H9 (cell line): ENCODE measurements around the gene SNW1. TPM values are rescaled to one million over a fixed set of nuclear protein-coding genes. Genes with fewer than 3 reads are reported as not detected.
"Not testable (repeated sequence)": the region's sequence is repeated elsewhere in the genome, so short reads cannot be mapped to it uniquely, and the experiment has no call there.

Experiments
- DNase-seq: peaks from one replicate; pipeline ENCODE4 v3.0.0-alpha.2; 2017
- H2AFZ ChIP-seq: one replicate; pipeline ENCODE4 v1.6.1; 2013; ENCODE audit warnings: mild to moderate bottlenecking, low read length, control low read depth, moderate library complexity
- H2AK5ac ChIP-seq: 2 replicates; pipeline ENCODE4 v1.6.1; 2013; ENCODE audit warnings: low read length, control low read depth, mixed read lengths; ENCODE audit not compliant: insufficient read length
- H2BK120ac ChIP-seq: one replicate; pipeline ENCODE4 v1.6.1; 2013; ENCODE audit warnings: low read depth, mild to moderate bottlenecking, low read length, control low read depth, inconsistent platforms; ENCODE audit not compliant: poor library complexity, severe bottlenecking
- H2BK12ac ChIP-seq: 2 replicates; pipeline ENCODE4 v1.6.1; 2013; ENCODE audit warnings: low read length, control low read depth, mixed read lengths, low read depth; ENCODE audit not compliant: insufficient read length
- H2BK15ac ChIP-seq: 2 replicates; pipeline ENCODE4 v1.6.1; 2013; ENCODE audit warnings: low read depth, low read length, control low read depth
- H2BK20ac ChIP-seq: one replicate; pipeline ENCODE4 v1.6.1; 2013; ENCODE audit warnings: low read depth, mild to moderate bottlenecking, low read length, control low read depth, inconsistent platforms; ENCODE audit not compliant: poor library complexity, severe bottlenecking
- H2BK5ac ChIP-seq: 2 replicates; pipeline ENCODE4 v1.6.1; 2013; ENCODE audit warnings: low read length, control low read depth, mixed read lengths; ENCODE audit not compliant: insufficient read length
- H3K14ac ChIP-seq: 2 replicates; pipeline ENCODE4 v1.6.1; 2013; ENCODE audit warnings: low read length, control low read depth; ENCODE audit not compliant: insufficient read depth
- H3K18ac ChIP-seq: 2 replicates; pipeline ENCODE4 v1.6.1; 2013; ENCODE audit warnings: low read depth, mild to moderate bottlenecking, mixed read lengths, low read length, control low read depth; ENCODE audit not compliant: insufficient read length
- H3K23ac ChIP-seq: 2 replicates; pipeline ENCODE4 v1.6.1; 2013; ENCODE audit warnings: low read length, control low read depth, mixed read lengths, low read depth; ENCODE audit not compliant: insufficient read length
- H3K23me2 ChIP-seq: 2 replicates; pipeline ENCODE4 v1.6.1; 2013; ENCODE audit warnings: low read depth, mild to moderate bottlenecking, mixed read lengths, low read length, control low read depth; ENCODE audit not compliant: insufficient read length, poor library complexity, severe bottlenecking
- H3K27ac ChIP-seq: 2 replicates; pipeline ENCODE4 v1.5.1; 2013; ENCODE audit warnings: low read length, control low read depth, mixed read lengths, low read depth; ENCODE audit not compliant: insufficient read length
- H3K27me3 ChIP-seq: 2 replicates; pipeline ENCODE4 v1.6.1; 2013; ENCODE audit warnings: low read length, control low read depth, inconsistent platforms; ENCODE audit not compliant: insufficient read depth
- H3K4ac ChIP-seq: 2 replicates; pipeline ENCODE4 v1.6.1; 2013; ENCODE audit warnings: low read depth, mild to moderate bottlenecking, control low read depth, inconsistent platforms, low read length, moderate library complexity
- H3K4me1 ChIP-seq: 2 replicates; pipeline ENCODE4 v1.6.1; 2013; ENCODE audit warnings: low read length, control low read depth, inconsistent platforms; ENCODE audit not compliant: insufficient read depth
- H3K4me2 ChIP-seq: 2 replicates; pipeline ENCODE4 v1.6.1; 2013; ENCODE audit warnings: low read length, control low read depth, mixed read lengths; ENCODE audit not compliant: insufficient read length, insufficient read depth
- H3K56ac ChIP-seq: 2 replicates; pipeline ENCODE4 v1.6.1; 2013; ENCODE audit warnings: low read depth, mild to moderate bottlenecking, mixed read lengths, low read length, control low read depth; ENCODE audit not compliant: insufficient read length
- H3K79me1 ChIP-seq: 2 replicates; pipeline ENCODE4 v1.6.1; 2013; ENCODE audit warnings: low read depth, mild to moderate bottlenecking, moderate library complexity, low read length, control low read depth, inconsistent platforms; ENCODE audit not compliant: insufficient read depth, poor library complexity, severe bottlenecking
- H3K79me2 ChIP-seq: 2 replicates; pipeline ENCODE4 v1.6.1; 2013; ENCODE audit warnings: low read length, control low read depth, inconsistent platforms; ENCODE audit not compliant: insufficient read depth
- H3K9ac ChIP-seq: 2 replicates; pipeline ENCODE4 v1.6.1; 2013; ENCODE audit warnings: low read length, control low read depth, mixed read lengths; ENCODE audit not compliant: insufficient read length; ENCODE audit errors: extremely low read depth
- H3K9me3 ChIP-seq: one replicate; pipeline ENCODE4 v1.6.1; 2013; ENCODE audit warnings: low read depth, low read length, inconsistent platforms; ENCODE audit not compliant: control insufficient read depth
- H3T11ph ChIP-seq: one replicate; pipeline ENCODE4 v1.6.1; 2013; ENCODE audit warnings: mild to moderate bottlenecking, low read length, control low read depth, inconsistent platforms
- H4K20me1 ChIP-seq: one replicate; pipeline ENCODE4 v1.6.1; 2013; ENCODE audit not compliant: control insufficient read depth, insufficient read length, insufficient read depth
- H4K5ac ChIP-seq: 2 replicates; pipeline ENCODE4 v1.6.1; 2013; ENCODE audit warnings: low read depth, mild to moderate bottlenecking, mixed read lengths, low read length, control low read depth; ENCODE audit not compliant: insufficient read length
- H4K8ac ChIP-seq: replicated peaks from 2 replicates; pipeline ENCODE4 v1.6.1; 2013; ENCODE audit warnings: low read length, control low read depth, mixed read lengths, low read depth; ENCODE audit not compliant: insufficient read length
- H4K91ac ChIP-seq: 2 replicates; pipeline ENCODE4 v1.6.1; 2013; ENCODE audit warnings: low read depth, mild to moderate bottlenecking, moderate library complexity, mixed read lengths, low read length, control low read depth; ENCODE audit not compliant: insufficient read length
- H3K27ac Mint-ChIP-seq, 3 experiments: 2 replicates in 2 of 3; 3 replicates in 1 of 3; pipeline ENCODE4 v1.8.0; 2020 to 2021; ENCODE audit warnings: mixed read lengths in 3 of 3, mild to moderate bottlenecking in 1 of 3, moderate library complexity in 1 of 3
- H3K27me3 Mint-ChIP-seq: 2 replicates; pipeline ENCODE4 v1.8.0; 2021; ENCODE audit warnings: low read depth, mild to moderate bottlenecking, moderate library complexity, mixed read lengths
- H3K36me3 Mint-ChIP-seq, 3 experiments: 2 replicates in 2 of 3; 3 replicates in 1 of 3; pipeline ENCODE4 v1.8.0; 2020 to 2021; ENCODE audit warnings: low read depth in 3 of 3, mixed read lengths in 3 of 3; ENCODE audit not compliant: insufficient read depth in 1 of 3
- H3K4me1 Mint-ChIP-seq, 2 experiments: 2 replicates each; pipeline ENCODE4 v1.8.0; 2020; ENCODE audit warnings: mixed read lengths in 2 of 2
- H3K4me3 Mint-ChIP-seq, 2 experiments: 2 replicates in 1 of 2; 3 replicates in 1 of 2; pipeline ENCODE4 v1.8.0; 2020 to 2021; ENCODE audit warnings: mild to moderate bottlenecking in 2 of 2, mixed read lengths in 2 of 2, moderate library complexity in 1 of 2
- H3K9me3 Mint-ChIP-seq, 2 experiments: 2 replicates in 1 of 2; 3 replicates in 1 of 2; pipeline ENCODE4 v1.8.0; 2020; ENCODE audit warnings: mild to moderate bottlenecking in 2 of 2, mixed read lengths in 2 of 2, moderate library complexity in 1 of 2
- WGBS: extraction: QIAGEN DNeasy Blood & Tissue Kit; methylation state at CpG from one replicate; pipeline ENCODE4 v1.1.7; 2013; ENCODE audit warnings: missing lambda C conversion rate, low lambda C conversion rate, mixed read lengths; ENCODE audit not compliant: insufficient read length; ENCODE audit errors: extremely low coverage; 5-methylcytosine and 5-hydroxymethylcytosine counted together
- total RNA-seq: library from RNA; stranded (reverse); gene quantifications from 2 replicates; pipeline ENCODE4 v1.2.1, GENCODE V29; 2021
- TF ChIP-seq, protein P1 (sequence below): fragments of 200-600 bp; sonication (generic); conservative IDR thresholded peaks from 3 replicates; pipeline ENCODE4 v1.8.0; 2021; ENCODE audit warnings: antibody characterized with exemption, mild to moderate bottlenecking

The SNW1 gene
- total RNA-seq, 1 experiment from 2014 or later: 103 TPM

DNA sequence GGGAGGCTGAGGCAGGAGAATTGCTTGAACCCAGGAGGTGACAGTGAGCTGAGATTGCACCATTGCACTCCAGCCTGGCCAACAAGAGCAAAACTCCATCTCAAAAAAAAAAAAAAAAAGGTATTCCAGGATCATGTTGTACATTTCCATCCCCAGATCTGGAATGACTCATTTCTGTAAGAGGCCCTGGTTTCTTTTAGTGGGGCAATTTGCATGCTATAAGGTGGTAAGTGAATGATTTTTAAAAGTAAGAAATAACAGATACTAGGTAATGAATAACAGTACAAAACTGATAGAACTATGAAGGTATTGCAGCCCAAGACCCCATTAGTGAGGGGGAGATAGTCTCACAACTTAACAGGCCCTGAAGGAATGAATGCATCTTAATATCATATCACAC, 21.2 kb upstream of the SNW1 start:
- Histone ChIP-seq H3K18ac (no peak overlapping the region), H4K5ac (no peak overlapping the region), H3K9me3 (no peaks in the 10 kb centered on the region), H4K8ac (no peak overlapping the region), H4K91ac (no peak overlapping the region), H3K4me1 (no peaks in the 10 kb centered on the region), H2BK12ac (no peak overlapping the region), H3K4ac (no peak overlapping the region), H3T11ph (no peak overlapping the region), H3K23ac (no peak overlapping the region), H2AFZ (no peak overlapping the region), H3K23me2 (no peaks in the 10 kb centered on the region), H2BK15ac (no peak overlapping the region), H3K9ac (no peak overlapping the region), H3K27ac (no peak overlapping the region), H3K27me3 (no peaks in the 10 kb centered on the region), H4K20me1 (no peaks in the 10 kb centered on the region), H2BK120ac (no peak overlapping the region), H3K79me2 (no peaks in the 10 kb centered on the region), H3K79me1 (no peaks in the 10 kb centered on the region), H2AK5ac (no peak overlapping the region), H3K4me2 (no peak overlapping the region), H2BK5ac (no peak overlapping the region), H3K56ac (no peak overlapping the region), H3K14ac (no peak overlapping the region), H2BK20ac (no peak overlapping the region)
- TF ChIP-seq, protein P1, sequence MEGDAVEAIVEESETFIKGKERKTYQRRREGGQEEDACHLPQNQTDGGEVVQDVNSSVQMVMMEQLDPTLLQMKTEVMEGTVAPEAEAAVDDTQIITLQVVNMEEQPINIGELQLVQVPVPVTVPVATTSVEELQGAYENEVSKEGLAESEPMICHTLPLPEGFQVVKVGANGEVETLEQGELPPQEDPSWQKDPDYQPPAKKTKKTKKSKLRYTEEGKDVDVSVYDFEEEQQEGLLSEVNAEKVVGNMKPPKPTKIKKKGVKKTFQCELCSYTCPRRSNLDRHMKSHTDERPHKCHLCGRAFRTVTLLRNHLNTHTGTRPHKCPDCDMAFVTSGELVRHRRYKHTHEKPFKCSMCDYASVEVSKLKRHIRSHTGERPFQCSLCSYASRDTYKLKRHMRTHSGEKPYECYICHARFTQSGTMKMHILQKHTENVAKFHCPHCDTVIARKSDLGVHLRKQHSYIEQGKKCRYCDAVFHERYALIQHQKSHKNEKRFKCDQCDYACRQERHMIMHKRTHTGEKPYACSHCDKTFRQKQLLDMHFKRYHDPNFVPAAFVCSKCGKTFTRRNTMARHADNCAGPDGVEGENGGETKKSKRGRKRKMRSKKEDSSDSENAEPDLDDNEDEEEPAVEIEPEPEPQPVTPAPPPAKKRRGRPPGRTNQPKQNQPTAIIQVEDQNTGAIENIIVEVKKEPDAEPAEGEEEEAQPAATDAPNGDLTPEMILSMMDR: no peak
- Mint-ChIP-seq H3K4me1 (peaks cover 16 to 25% of the 10 kb centered on the region in 2 experiments), H3K4me3 (no peak overlapping the region), H3K27me3 (no peaks in the 10 kb centered on the region), H3K27ac (no peak overlapping the region), H3K9me3 (no peaks in the 10 kb centered on the region), H3K36me3 (no peaks in the 10 kb centered on the region)
- no peak for DNase-seq

DNA sequence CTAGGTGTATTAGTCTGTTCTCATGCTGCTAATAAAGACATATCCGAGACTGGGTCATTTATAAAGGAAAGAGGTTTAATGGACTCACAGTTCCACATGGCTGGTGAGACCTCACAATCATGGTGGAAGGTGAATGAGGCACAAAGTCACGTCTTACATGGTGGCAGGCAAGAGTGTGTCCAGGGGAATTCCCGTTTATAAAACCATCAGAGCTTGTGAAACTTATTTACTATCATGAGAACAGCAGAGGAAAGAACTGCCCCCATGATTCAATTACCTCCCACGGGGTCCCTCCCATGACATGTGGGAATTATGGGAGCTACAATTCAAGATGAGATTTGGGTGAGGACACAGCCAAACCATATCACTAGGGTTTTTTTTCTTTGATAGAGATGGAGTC, 13.0 kb upstream of the SNW1 start:
- not testable (repeated sequence) for H3K4me2 ChIP-seq, H3K18ac ChIP-seq, H3K79me1 ChIP-seq, H2BK120ac ChIP-seq, H2BK15ac ChIP-seq, H3K4ac ChIP-seq, H3T11ph ChIP-seq, H3K4me1 Mint-ChIP-seq, H3K14ac ChIP-seq, H2BK5ac ChIP-seq, H3K79me2 ChIP-seq, H3K36me3 Mint-ChIP-seq, H4K20me1 ChIP-seq, H2AK5ac ChIP-seq, H3K9ac ChIP-seq, H3K4me3 Mint-ChIP-seq, H3K9me3 ChIP-seq, H3K9me3 Mint-ChIP-seq, H4K5ac ChIP-seq, H4K8ac ChIP-seq, H3K23ac ChIP-seq, H3K27me3 Mint-ChIP-seq, H4K91ac ChIP-seq, H3K23me2 ChIP-seq, H2BK20ac ChIP-seq, H3K27ac ChIP-seq, H3K4me1 ChIP-seq, DNase-seq, H2AFZ ChIP-seq, H3K27me3 ChIP-seq, H3K56ac ChIP-seq, H3K27ac Mint-ChIP-seq, H2BK12ac ChIP-seq
- no CpG with 5 or more reads among the region's 4 CpGs for WGBS
